GM12891 (cell line): ENCODE data around the gene KIF13A.
"Not testable (repeated sequence)": the region's sequence is repeated elsewhere in the genome, so short reads cannot be mapped to it uniquely, and the experiment has no call there.

Experiments used
- DNase-seq: peaks from one replicate; pipeline ENCODE4 v3.0.0; 2011; ENCODE audit warnings: low spot score; ENCODE audit not compliant: insufficient read length
- FAIRE-seq: peaks from 2 replicates; lab custom pipeline; 2011; peaks lifted over from hg19 to GRCh38; lab: Jason Lieb, UNC
- PAX5 ChIP-seq: IDR thresholded peaks from 2 replicates; pipeline ENCODE4 v1.6.1; 2011; ENCODE audit warnings: low read length, moderate library complexity, mild to moderate bottlenecking; ENCODE audit not compliant: insufficient read depth, severe bottlenecking
- POLR2A ChIP-seq: IDR thresholded peaks from 2 replicates; pipeline ENCODE4 v1.6.1; 2011; ENCODE audit warnings: low read depth, low read length, control low read depth
- POLR2AphosphoS5 ChIP-seq: IDR thresholded peaks from 2 replicates; pipeline ENCODE4 v1.6.1; 2011; ENCODE audit warnings: low read depth, low read length, control low read depth
- POU2F2 ChIP-seq: IDR thresholded peaks from 2 replicates; pipeline ENCODE4 v1.6.1; 2011; ENCODE audit warnings: low read depth, mild to moderate bottlenecking, control low read depth, low read length, moderate library complexity
- SPI1 ChIP-seq: IDR thresholded peaks from 2 replicates; pipeline ENCODE4 v1.6.1; 2011; ENCODE audit warnings: low read depth, low read length, control low read depth
- TAF1 ChIP-seq: IDR thresholded peaks from 2 replicates; pipeline ENCODE4 v1.6.1; 2011; ENCODE audit warnings: low read depth, low read length, control low read depth

Gene KIF13A

GRCh38 chr6:17820055-17820454 lies 167.4 kb downstream of the KIF13A start:
- FAIRE-seq: no peak
- DNase-seq: no peak
- TF ChIP-seq SPI1 (no peak), POLR2AphosphoS5 (no peak), POLR2A (no peak), TAF1 (no peak), PAX5 (no peak), POU2F2 (no peak)

GRCh38 chr6:17817763-17818162 lies 169.7 kb downstream of the KIF13A start:
- FAIRE-seq: no peak
- no peak for TF ChIP-seq POLR2AphosphoS5
- no peak for TF ChIP-seq SPI1
- DNase-seq: no peak

GRCh38 chr6:17816921-17817611 lies 170.4 kb downstream of the KIF13A start:
- FAIRE-seq (no peak), DNase-seq (no peak)
- no peak for TF ChIP-seq SPI1
- TF ChIP-seq POLR2A: no peak
- TF ChIP-seq PAX5: no peak
- TF ChIP-seq POLR2AphosphoS5: no peak
- no peak for TF ChIP-seq POU2F2

- no peak for FAIRE-seq
- DNase-seq: no peak
- TF ChIP-seq PAX5: no peak
- no peak for TF ChIP-seq POLR2AphosphoS5
- no peak for TF ChIP-seq SPI1
- TF ChIP-seq POU2F2: no peak
- TF ChIP-seq TAF1: no peak
- no peak for TF ChIP-seq POLR2A
These were observed 173.9 kb downstream of the KIF13A start for GRCh38 chr6:17813542-17813941.

GRCh38 chr6:17812311-17812710 lies 175.1 kb downstream of the KIF13A start:
- no peak for DNase-seq
- FAIRE-seq: no peak
- TF ChIP-seq PAX5 (no peak), POLR2A (no peak), POU2F2 (no peak), POLR2AphosphoS5 (no peak), SPI1 (no peak), TAF1 (no peak)

- no peak for FAIRE-seq
These were observed 178.8 kb downstream of the KIF13A start for GRCh38 chr6:17808609-17809008.

GRCh38 chr6:17807431-17807830 lies 180.0 kb downstream of the KIF13A start:
- not testable (repeated sequence) for DNase-seq, FAIRE-seq

More at GRCh38 chr6:17808609-17809008, 178.8 kb downstream of the KIF13A start:
- DNase-seq: no peak
- TF ChIP-seq POU2F2: no peak
- no peak for TF ChIP-seq POLR2AphosphoS5
- no peak for TF ChIP-seq SPI1
- TF ChIP-seq TAF1: no peak
- no peak for TF ChIP-seq PAX5
- no peak for TF ChIP-seq POLR2A

- FAIRE-seq (no peak), DNase-seq (no peak)
- no peak for TF ChIP-seq POLR2A
- no peak for TF ChIP-seq POU2F2
- TF ChIP-seq TAF1: no peak
- no peak for TF ChIP-seq PAX5
- TF ChIP-seq POLR2AphosphoS5: no peak
- TF ChIP-seq SPI1: no peak
These were observed 184.0 kb downstream of the KIF13A start for GRCh38 chr6:17803409-17803808.

GRCh38 chr6:17798477-17799154 lies 188.8 kb downstream of the KIF13A start:
- FAIRE-seq (no peak), DNase-seq (no peak)
- no peak for TF ChIP-seq TAF1
- no peak for TF ChIP-seq POU2F2
- TF ChIP-seq POLR2AphosphoS5: no peak
- no peak for TF ChIP-seq PAX5
- no peak for TF ChIP-seq POLR2A
- TF ChIP-seq SPI1: no peak

GRCh38 chr6:17790489-17790888 lies 196.9 kb downstream of the KIF13A start:
- no peak for DNase-seq
- TF ChIP-seq PAX5 (no peak), POLR2AphosphoS5 (no peak), POLR2A (no peak), POU2F2 (no peak), SPI1 (no peak), TAF1 (no peak)
- no peak for FAIRE-seq

- TF ChIP-seq SPI1 (no peak), TAF1 (no peak), POU2F2 (no peak), PAX5 (no peak), POLR2A (no peak), POLR2AphosphoS5 (no peak)
- DNase-seq (no peak), FAIRE-seq (no peak)
These were observed 202.2 kb downstream of the KIF13A start for GRCh38 chr6:17785094-17785787.
